Activated T-cell treated with anti-CD3 and anti-CD28 coated beads for 4 hours (primary cell): ENCODE measurements around the gene ERLEC1.
"Not testable (repeated sequence)": the region's sequence is repeated elsewhere in the genome, so short reads cannot be mapped to it uniquely, and the experiment has no call there.

Experiments used
- DNase-seq: peaks from one replicate; pipeline ENCODE4 v3.0.0-alpha.2; 2020

The ERLEC1 gene

DNA sequence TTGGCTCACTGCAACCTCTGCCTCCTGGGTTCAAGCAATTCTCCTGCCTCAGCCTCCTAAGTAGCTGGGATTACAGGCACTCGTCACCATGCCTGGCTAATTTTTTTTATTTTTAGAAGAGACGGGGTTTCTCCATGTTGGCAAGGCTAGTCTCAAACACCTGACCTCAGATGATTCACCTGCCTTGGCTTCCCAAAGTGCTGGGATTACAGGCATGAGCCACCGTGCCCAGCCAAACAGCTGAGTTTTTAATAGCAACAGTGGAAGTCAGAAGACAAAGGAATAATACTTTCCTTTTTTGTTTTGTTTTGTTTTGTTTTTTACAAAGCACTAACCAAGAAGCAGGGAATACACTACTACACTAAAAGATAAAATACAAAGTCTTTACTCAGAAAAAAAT is 56.0 kb downstream of the ERLEC1 start:
- no peak for DNase-seq

DNA sequence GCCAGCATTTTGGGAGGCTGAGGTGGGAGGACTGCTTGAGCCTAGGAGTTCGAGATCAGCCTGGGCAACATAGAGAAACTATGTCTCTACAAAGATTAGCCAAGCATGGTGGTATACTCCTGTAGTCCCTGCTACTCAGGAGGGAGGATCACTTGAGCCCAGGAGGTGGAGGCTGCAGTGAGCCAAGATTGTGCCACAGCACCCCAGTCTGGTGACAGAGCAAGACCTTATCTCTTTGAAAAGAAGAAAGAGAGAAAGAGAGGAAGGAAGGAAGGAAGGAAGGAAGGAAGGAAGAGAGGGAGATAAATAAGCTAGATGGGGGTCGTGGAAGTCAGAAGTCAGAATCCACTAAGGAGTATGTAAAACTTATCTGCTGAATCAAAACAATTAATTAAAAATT is 56.8 kb downstream of the ERLEC1 start:
- no peak for DNase-seq

DNA sequence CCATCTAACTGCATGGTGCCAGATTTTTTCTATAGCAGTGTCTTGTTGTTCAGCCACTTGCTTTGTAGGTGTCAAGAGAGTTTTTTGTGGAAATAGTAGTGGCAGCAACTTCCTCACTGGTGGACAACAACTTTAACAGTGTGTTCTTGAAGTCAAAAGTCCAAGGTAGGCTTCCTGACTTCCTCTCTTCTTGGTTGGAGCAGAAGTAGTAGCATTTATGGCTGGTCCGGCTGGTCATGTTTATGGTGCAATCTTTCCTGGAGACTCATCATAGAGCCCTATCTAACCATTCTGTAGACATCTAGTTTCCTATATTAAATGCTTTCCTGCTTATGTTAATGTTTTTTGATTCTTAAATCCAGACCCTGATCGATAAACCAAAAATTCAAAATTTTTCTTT is 61.2 kb downstream of the ERLEC1 start:
- no peak for DNase-seq

DNA sequence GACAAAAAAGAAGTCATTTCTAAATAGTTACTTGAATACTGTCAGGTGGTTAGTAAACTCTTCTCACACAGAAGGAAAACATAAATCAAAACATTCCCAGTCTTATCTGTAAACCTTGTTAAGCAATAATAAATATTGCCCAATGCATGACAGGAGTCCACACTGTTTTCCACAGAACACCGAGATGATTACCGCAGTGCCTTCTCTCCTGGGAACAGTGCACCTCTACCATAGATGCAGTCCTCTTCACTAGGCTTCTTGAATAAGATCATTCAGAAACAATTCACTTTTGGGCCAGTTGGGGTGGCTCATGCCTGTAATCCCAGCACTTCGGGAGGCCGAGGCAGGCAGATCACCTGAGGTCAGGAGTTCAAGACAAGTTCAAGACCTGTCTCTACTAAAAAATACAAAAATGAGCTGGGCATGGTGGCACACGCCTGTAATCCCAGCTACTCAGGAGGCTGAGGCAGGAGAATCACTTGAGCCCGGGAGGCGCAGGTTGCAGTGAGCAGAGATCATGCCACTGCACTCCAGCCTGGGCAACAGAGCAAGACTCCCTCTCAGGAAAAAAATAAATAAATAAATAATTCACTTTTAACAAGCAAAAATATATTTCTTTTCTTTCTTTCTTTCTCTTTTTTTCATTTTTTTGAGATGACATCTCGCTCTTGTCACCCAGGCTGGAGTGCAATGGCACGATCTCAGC is 64.4 kb downstream of the ERLEC1 start:
- DNase-seq: not testable (repeated sequence)

DNA sequence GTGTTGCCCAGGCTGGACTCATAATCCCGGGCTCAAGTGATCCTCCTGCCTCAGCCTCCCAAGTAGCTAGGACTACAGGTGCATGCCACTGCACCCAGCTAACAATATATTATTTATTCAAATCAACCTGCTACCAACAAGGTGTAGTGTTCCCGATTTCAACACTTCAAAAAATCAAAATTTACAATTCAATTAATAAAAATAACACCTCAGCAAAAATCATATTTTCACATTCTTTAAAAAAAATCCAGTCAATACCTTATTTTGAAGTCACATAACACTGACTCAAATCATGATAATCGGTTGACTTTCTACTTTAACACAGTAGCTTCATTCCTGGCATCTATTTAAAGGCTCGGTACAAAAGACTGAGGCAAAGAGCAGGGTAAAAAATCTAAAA is 65.7 kb downstream of the ERLEC1 start:
- DNase-seq: no peak

DNA sequence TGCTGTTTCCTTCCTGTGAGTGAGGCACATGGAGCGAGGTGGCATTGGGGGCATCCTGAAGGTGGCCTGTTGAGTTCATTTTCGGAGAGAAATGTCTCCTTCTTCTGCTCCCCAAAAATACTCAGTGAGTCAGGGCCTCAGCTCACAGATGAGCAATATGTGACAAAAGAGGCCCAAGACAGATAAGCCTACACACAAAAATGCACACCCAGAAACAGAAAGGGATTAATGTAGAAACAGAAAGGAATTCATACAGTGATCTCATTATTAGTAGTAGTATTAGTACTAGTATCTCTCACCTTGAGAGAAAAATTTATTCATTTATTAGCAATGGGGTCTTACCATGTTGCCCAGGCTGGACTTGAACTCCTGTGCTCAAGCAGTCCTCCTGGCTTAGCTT is 67.8 kb downstream of the ERLEC1 start:
- DNase-seq: no peak

DNA sequence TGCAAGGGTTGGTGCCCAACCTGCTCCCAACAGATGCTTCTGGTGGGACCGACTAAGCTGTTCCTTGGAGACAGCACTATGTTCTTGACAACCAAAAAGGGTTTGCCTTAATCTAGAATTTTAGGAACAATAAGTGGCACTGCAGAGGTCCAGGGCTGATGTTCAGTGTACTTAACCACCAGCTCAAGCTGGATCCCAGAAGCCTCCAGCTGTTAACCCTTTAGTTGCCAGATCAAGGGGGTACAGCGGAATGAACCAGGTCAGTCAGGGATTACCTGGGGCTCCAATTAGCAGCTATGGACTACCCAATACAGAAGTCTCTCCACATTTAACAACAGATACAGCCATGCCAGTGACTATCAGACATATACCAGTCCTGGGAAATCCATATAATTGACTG is 69.4 kb downstream of the ERLEC1 start:
- DNase-seq: no peak

DNA sequence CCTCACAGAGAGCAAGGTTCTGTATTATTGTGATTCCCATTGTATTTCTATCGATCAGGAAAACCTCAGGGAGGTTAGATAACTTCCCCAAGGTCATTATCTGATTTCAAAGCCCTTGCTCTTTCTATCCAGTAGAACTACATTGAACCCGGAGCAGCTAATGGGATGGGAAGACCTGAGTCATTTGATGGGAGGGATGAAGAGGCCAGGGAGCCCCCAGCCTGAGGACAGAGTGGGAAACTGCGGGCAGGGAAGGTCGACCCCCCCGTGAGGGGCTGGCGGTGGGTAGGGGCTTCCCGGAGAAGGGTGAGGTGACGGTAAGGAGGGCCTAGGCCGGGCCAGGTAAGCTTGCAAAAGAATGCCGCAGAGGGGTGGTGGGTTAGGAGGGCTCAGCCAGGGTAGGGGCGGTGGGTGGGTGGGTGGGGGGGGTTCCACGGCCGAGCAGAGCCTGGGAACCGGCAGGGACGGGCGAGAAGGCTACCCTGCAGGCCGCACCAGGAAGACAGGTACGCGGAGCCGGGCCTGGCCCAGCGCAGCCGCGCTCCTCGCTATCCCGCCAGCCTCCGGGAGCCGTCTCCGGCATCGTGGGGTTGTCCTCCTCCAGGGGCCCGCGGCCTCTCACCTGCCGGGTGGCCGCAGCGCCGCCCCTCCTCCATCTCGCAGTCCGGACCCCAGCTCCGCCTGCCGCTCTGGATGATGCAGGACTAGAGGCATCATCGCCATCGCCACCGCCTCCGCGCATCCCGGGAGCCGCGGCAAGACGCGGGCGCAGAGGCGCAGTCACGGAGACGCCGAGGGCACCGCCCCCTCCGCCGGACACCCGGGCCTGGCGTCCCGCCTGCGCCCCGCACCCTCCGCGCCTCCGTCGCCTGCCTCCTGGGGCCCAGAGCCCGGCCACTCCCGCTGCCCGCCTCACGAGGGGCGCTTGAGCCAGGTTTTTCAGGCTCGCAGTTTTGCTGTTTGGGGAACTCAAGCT is 72.7 kb downstream of the ERLEC1 start, which contains the start of gene GPR75:
GPR75 (minus strand) TSS at position 762 of the 976 bp plus-strand sequence. CDS start 5,211 bp downstream, outside the sequence.
- DNase-seq: no peak

DNA sequence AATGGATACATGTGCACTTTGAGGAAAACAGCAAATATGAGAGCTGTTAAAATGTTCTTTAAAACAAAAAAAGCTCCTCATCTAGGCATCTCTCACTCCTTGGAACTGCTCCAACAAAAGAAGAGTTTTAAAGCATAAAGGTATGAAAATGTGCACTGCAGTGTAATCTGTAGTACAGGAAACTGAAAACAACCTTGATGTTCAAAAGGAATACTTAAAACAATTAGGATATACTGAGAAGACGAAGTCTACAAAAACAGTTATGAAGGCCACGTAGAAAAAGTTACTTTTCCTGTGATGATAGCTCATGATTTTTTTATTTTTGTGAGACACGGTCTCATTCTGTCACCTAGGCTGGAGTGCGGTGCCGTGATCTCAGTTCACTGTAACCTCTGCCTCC is 75.0 kb downstream of the ERLEC1 start:
- no peak for DNase-seq

DNA sequence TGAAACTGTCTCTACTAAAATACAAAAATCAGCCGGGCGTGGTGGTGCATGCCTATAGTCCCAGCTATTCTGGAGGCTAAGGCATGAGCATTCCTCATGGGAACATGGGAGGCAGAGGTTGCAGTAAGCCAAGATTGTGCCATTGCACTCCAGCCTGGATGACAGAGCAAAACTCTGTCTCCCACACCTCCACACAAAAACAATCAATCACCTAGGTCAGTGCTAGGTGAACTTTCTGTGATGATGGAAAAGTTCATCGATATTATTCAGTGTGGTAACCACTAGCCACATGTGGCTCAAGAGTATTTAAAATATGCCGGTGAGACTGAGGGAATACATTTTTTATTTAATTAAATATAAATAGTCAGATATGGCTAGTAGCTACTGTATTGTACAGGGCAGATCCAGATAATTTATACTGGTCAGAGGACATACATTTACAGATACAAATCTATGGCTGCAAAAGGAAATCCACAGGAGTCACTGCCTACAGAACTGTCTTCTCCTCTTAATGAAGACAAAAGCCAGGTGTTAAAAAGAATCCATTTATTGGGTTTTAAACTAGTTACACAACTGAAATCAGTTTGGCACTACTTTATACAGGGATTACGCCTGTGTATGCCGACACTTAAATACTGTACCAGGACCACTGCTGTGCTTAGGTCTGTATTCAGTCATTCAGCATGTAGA is 76.8 kb downstream of the ERLEC1 start:
- DNase-seq: no peak

DNA sequence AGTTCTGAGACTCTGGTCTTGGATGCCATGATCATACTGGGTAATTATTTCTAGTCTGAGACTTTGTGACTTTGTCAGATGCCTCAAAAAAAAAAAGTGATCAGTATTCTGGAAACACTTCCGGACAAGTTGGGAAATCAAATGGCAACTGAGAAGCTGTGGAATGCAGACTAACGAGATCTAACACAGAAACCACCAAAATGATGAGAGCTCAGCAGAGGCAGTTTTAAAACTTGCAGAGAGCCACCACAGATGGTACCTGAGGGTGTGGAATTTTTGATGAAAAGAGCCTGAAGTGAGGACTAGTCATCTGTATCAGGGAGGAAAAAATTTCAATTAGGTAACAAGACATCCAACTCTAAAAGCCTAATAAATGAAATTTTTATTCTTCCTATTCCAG is 78.4 kb downstream of the ERLEC1 start:
- DNase-seq: no peak

DNA sequence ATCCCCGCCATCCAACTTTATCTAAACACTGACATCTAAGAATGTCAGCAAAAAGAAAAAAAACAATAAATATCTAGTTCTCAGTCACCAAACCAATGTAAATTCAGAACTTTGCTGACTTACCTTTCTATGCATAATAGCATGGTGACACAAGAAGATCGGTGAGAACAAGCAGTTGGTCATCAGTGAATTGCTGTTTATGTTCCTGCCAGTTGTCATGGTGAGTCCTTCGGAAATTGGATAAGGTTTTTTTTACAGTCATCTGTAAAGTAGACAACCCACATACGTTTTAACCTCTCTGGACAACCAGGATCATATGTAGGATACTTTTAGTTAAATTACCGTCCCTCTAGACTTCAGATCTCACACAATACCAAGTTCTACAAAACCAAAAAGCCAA is 79.1 kb downstream of the ERLEC1 start:
- no peak for DNase-seq

DNA sequence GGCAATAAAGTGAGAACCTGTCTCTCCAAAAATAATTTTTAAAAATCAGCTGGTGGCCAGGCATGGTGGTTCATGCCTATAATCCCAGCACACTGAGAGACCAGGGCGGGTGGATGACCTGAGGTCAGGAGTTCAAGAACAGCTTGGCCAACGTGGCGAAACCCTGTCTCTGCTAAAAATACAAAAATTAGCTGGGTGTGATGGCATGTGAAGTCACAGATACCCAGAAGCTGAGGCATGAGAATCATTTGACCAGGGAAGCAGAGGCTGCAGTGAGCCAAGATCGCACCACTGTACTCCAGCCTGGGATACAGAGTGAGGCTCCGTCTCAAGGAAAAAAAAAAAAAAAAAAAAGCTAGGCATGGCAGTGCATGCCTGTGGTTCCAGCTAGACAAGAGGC is 80.3 kb downstream of the ERLEC1 start:
- DNase-seq: no peak

DNA sequence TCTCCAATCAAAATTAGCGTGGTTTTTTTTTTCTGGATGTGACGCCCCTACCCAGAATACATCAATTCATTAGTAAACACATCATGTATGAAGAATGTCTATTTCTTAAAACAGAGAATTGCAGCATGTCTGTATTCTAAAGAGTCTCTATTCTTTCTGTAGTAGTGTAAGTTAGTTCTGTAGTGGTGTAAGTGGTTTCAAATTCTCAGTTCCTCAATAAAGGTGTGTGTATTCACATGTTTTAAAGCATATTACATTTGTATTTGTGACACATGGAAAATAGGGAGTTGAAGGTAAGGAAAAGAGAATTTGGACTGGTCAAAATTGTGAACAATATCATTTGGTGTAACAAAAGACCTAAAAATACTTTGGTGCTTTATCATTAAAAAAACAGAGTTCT is 80.9 kb downstream of the ERLEC1 start:
- no peak for DNase-seq
